Spleen (tissue), 11 donors: ENCODE results near the gene EHBP1L1. TPM values are rescaled to one million over a fixed set of nuclear protein-coding genes. Genes with fewer than 3 reads are reported as not detected.

ENCODE experiments used
- DNase-seq: peaks from one replicate; pipeline ENCODE4 v3.0.0-alpha.2; 2020
- H3K27ac ChIP-seq, 8 donors: fragments of 200-600 bp; sonication (generic) in 7 of 8; 1 replicate in 4 of 8; 2 replicates in 4 of 8; pipeline versions ENCODE4 v1.5.0 to v1.8.0; 2016 to 2021; ENCODE audit warnings: inconsistent platforms in 4 of 8, mild to moderate bottlenecking in 4 of 8, moderate library complexity in 1 of 8
- H3K27me3 ChIP-seq, 7 donors: fragments of 200-600 bp; sonication (generic) in 6 of 7; replicated peaks in 1 of 7; 1 replicate in 4 of 7; 2 replicates in 3 of 7; pipeline versions ENCODE4 v1.5.0 to v1.8.0; 2016 to 2021; ENCODE audit warnings: inconsistent platforms in 3 of 7, mild to moderate bottlenecking in 1 of 7
- H3K36me3 ChIP-seq, 6 donors: fragments of 200-600 bp; sonication (generic) in 5 of 6; 1 replicate in 4 of 6; 2 replicates in 2 of 6; pipeline versions ENCODE4 v1.5.0 to v1.8.0; 2016 to 2021; ENCODE audit warnings: inconsistent platforms in 2 of 6
- H3K4me1 ChIP-seq, 6 donors: fragments of 200-600 bp; sonication (generic) in 5 of 6; 1 replicate in 3 of 6; 2 replicates in 3 of 6; pipeline versions ENCODE4 v1.5.0 to v1.8.0; 2016 to 2021; ENCODE audit warnings: inconsistent platforms in 3 of 6
- H3K4me3 ChIP-seq, 8 donors: fragments of 200-600 bp; sonication (generic) in 7 of 8; 1 replicate in 4 of 8; 2 replicates in 4 of 8; pipeline versions ENCODE4 v1.5.0 to v1.8.0; 2016 to 2021; ENCODE audit warnings: inconsistent platforms in 4 of 8, mild to moderate bottlenecking in 4 of 8, moderate library complexity in 2 of 8
- H3K9me3 ChIP-seq, 8 donors: fragments of 200-600 bp; sonication (generic) in 7 of 8; 1 replicate in 4 of 8; 2 replicates in 4 of 8; pipeline versions ENCODE4 v1.5.0 to v1.8.0; 2016 to 2021; ENCODE audit warnings: inconsistent platforms in 4 of 8
- CTCF ChIP-seq, 11 experiments: fragments of 200-600 bp in 7 of 11; fragments of 450-650 bp in 4 of 11; sonication (generic) in 4 of 11; IDR thresholded peaks in 8 of 11; conservative IDR thresholded peaks in 3 of 11; 1 replicate in 7 of 11; 2 replicates in 4 of 11; pipeline versions ENCODE4 v1.4.0 to v1.8.0; 2016 to 2021; ENCODE audit warnings: antibody characterized with exemption in 11 of 11, inconsistent platforms in 4 of 11, mild to moderate bottlenecking in 1 of 11
- POLR2A ChIP-seq, 3 donors: fragments of 450-650 bp; IDR thresholded peaks; one replicate each; pipeline ENCODE4 v1.5.1; 2017; ENCODE audit warnings: antibody characterized with exemption in 3 of 3, mild to moderate bottlenecking in 1 of 3
- POLR2AphosphoS5 ChIP-seq, 3 donors: sonication (generic); formaldehyde crosslinking; IDR thresholded peaks; one replicate each; pipeline ENCODE4 v1.5.1; 2017; ENCODE audit warnings: antibody characterized with exemption in 3 of 3
- WGBS, 5 donors: extraction: QIAGEN DNeasy Blood & Tissue Kit in 3 of 5; methylation state at CpG; one replicate each; pipeline versions ENCODE4 v1.1.5 to v1.1.7; 2013 to 2018; 5-methylcytosine and 5-hydroxymethylcytosine counted together
- intact Hi-C: fragments of 100-400 bp; cut with DNase I; formaldehyde crosslinking; loops from one replicate; pipeline ENCODE4 v1.15.0; 2023; ENCODE audit warnings: low total_unique reads
- polyA plus RNA-seq, 3 donors: library from polyadenylated mRNA; stranded (reverse); fragments of 200-250 nt; gene quantifications; one replicate each; pipeline ENCODE4 v1.2.1, GENCODE V29; 2013
- total RNA-seq, 7 donors: library from RNA; depleted of rRNA in 3 of 7; stranded (reverse); fragments of >200 nt in 3 of 7; fragmentation: NEBNext Ultra II Directional in 4 of 7; extraction: Animal tissue kit (Norgen Biotek cat#: 25700) in 4 of 7; gene quantifications; one replicate each; pipeline versions ENCODE4 v1.1.0 to v1.2.1, GENCODE V29; 2016 to 2021
- donor health status: healthy with polysubstance abuse.
- donor health status: DM: no; HTN: no; CAD: no; lungs with moderate emphysema.
- donor health status: DM: no; HTN: no; CAD: no.
- donor health status: Bipolar disorder and iron deficiency.
- donor health status: healthy.
- donor health status: DM: no; HTN: no; CAD: no.
- donor health status: DM: yes; HTN: yes; CAD: no.

The EHBP1L1 gene
- total and polyA plus RNA-seq, 10 donors, result 44.3 to 365 (median 215) TPM

GRCh38 chr11:65595131-65595530 lies 19.3 kb downstream of the EHBP1L1 start:
- H3K36me3 ChIP-seq, result peaks cover 3 to 82% (median 64%) of the 10 kb centered on the region in 6 donors
- H3K27ac ChIP-seq, result peak overlapping the region in 3 of 8 donors; percentile 10 to 45 (median 40)
- no peak overlapping the region for H3K4me3 ChIP-seq
- no peaks in the 10 kb centered on the region for H3K27me3 ChIP-seq
- no peaks in the 10 kb centered on the region for H3K9me3 ChIP-seq
- peaks cover 11 to 62% (median 43%) of the 10 kb centered on the region in 6 donors for H3K4me1 ChIP-seq
- WGBS, 5 donors, result 71 to 86% (median 76%) methylated on average over 3 of the region's 3 CpGs
- no peak for TF ChIP-seq CTCF (IDR thresholded peaks at IDR 0.05 in 8 of 11, conservative IDR thresholded peaks at IDR 0.05 in 3 of 11)
- peak in 1 of 3 donors; percentile 24 for TF ChIP-seq POLR2AphosphoS5 (IDR thresholded peaks at IDR 0.05)
- intact Hi-C loops, result no loop called here
- no peak for DNase-seq

- intact Hi-C loops, result no loop called here
- no peak for DNase-seq
- WGBS, 5 donors, result 67 to 77% (median 73%) methylated on average over 6 to 12 of the region's 12 CpGs
- peaks cover 9 to 56% (median 37%) of the 10 kb centered on the region in 6 donors for H3K4me1 ChIP-seq
- H3K27me3 ChIP-seq, result no peaks in the 10 kb centered on the region
- no peak within 1 kb of the TSS for H3K4me3 ChIP-seq
- peak within 1 kb of the TSS in 3 of 8 donors; percentile 10 to 45 (median 40) for H3K27ac ChIP-seq
- H3K9me3 ChIP-seq, result no peaks in the 10 kb centered on the region
- no peak for TF ChIP-seq POLR2A (IDR thresholded peaks at IDR 0.05)
- TF ChIP-seq POLR2AphosphoS5 (IDR thresholded peaks at IDR 0.05), result peak in 2 of 3 donors; percentile 54 to 82
- H3K36me3 ChIP-seq, result peaks cover 0 to 82% (median 58%) of the 10 kb centered on the region in 6 donors
Observed at GRCh38 chr11:65595543-65596281, 19.9 kb downstream of the EHBP1L1 start, which contains the start of gene KCNK7. Gene KCNK7, minus strand, starts transcription at chr11:65595800. Its CDS starts 28 bp downstream, at chr11:65595772.

- no peaks in the 10 kb centered on the region for H3K27me3 ChIP-seq
- peaks cover 0 to 82% (median 52%) of the 10 kb centered on the region in 6 donors for H3K36me3 ChIP-seq
- peaks cover 9 to 48% (median 32%) of the 10 kb centered on the region in 6 donors for H3K4me1 ChIP-seq
- DNase-seq, result no peak
- 69 to 85% (median 76%) methylated on average over 6 of the region's 6 CpGs for WGBS, 5 donors
- intact Hi-C loops, result no loop called here
- no peaks in the 10 kb centered on the region for H3K9me3 ChIP-seq
- H3K4me3 ChIP-seq, result no peak overlapping the region
- H3K27ac ChIP-seq, result peak overlapping the region in 1 of 8 donors; percentile 27
- TF ChIP-seq POLR2AphosphoS5 (IDR thresholded peaks at IDR 0.05) (peak; percentile 6 to 58 (median 44)), POLR2A (IDR thresholded peaks at IDR 0.05) (no peak), CTCF (IDR thresholded peaks at IDR 0.05 in 8 of 11, conservative IDR thresholded peaks at IDR 0.05 in 3 of 11) (no peak)
Observed at GRCh38 chr11:65596520-65596919, 20.7 kb downstream of the EHBP1L1 start.

- Histone ChIP-seq H3K4me3 (no peak overlapping the region), H3K27ac (no peak overlapping the region), H3K4me1 (peaks cover 9 to 39% (median 28%) of the 10 kb centered on the region in 6 donors), H3K36me3 (peaks cover 0 to 82% (median 45%) of the 10 kb centered on the region in 6 donors), H3K27me3 (no peaks in the 10 kb centered on the region), H3K9me3 (no peaks in the 10 kb centered on the region)
- TF ChIP-seq POLR2A (IDR thresholded peaks at IDR 0.05), result no peak
- TF ChIP-seq CTCF (IDR thresholded peaks at IDR 0.05 in 8 of 11, conservative IDR thresholded peaks at IDR 0.05 in 3 of 11), result no peak
- TF ChIP-seq POLR2AphosphoS5 (IDR thresholded peaks at IDR 0.05), result peak in 1 of 3 donors; percentile 69
- 86 to 95% (median 89%) methylated on average over 16 of the region's 16 CpGs for WGBS, 5 donors
- DNase-seq, result no peak
- intact Hi-C loops, result no loop called here
Observed at GRCh38 chr11:65598258-65598699, 22.4 kb downstream of the EHBP1L1 start.
